ENCODE measurements around the gene CHD2.

Gene CHD2

GRCh38 chr15:92984161-92984560 is 84.0 kb downstream of the CHD2 start:
- Histone ChIP-seq H2AFZ (ENCODE audit: low read length, unreplicated experiment) (no peak overlapping the region), H3K27me3 (ENCODE audit: insufficient read depth, low read length) (no peaks in the 10 kb centered on the region), H3K79me2 (ENCODE audit: control insufficient read depth, insufficient read depth, low read length, unreplicated experiment) (peaks cover 9% of the 10 kb centered on the region), H3K4me1 (ENCODE audit: control insufficient read depth, insufficient read depth, low read length, unreplicated experiment) (no peaks in the 10 kb centered on the region), H3K4me3 (ENCODE audit: low read depth, low read length) (no peak overlapping the region), H3K27ac (ENCODE audit: low read depth, low read length) (no peak overlapping the region), H3K36me3 (ENCODE audit: insufficient read depth, low read length) (peaks cover 66% of the 10 kb centered on the region)

- no peak overlapping the region for H3K4me3 ChIP-seq (ENCODE audit: low read depth, low read length)
- H3K27ac ChIP-seq (ENCODE audit: low read depth, low read length): no peak overlapping the region
- H3K4me1 ChIP-seq (ENCODE audit: control insufficient read depth, insufficient read depth, low read length, unreplicated experiment): no peaks in the 10 kb centered on the region
- H3K27me3 ChIP-seq (ENCODE audit: insufficient read depth, low read length): no peaks in the 10 kb centered on the region
- H3K79me2 ChIP-seq (ENCODE audit: control insufficient read depth, insufficient read depth, low read length, unreplicated experiment): peaks cover 18% of the 10 kb centered on the region
- H3K36me3 ChIP-seq (ENCODE audit: insufficient read depth, low read length): peaks cover 57% of the 10 kb centered on the region
- no peak overlapping the region for H2AFZ ChIP-seq (ENCODE audit: low read length, unreplicated experiment)
Observed at GRCh38 chr15:92989470-92989869, 89.3 kb downstream of the CHD2 start.

GRCh38 chr15:92990031-92990430 is 89.9 kb downstream of the CHD2 start:
- Histone ChIP-seq H3K4me3 (ENCODE audit: low read depth, low read length) (no peak overlapping the region), H2AFZ (ENCODE audit: low read length, unreplicated experiment) (no peak overlapping the region), H3K27ac (ENCODE audit: low read depth, low read length) (no peak overlapping the region), H3K79me2 (ENCODE audit: control insufficient read depth, insufficient read depth, low read length, unreplicated experiment) (peaks cover 18% of the 10 kb centered on the region), H3K4me1 (ENCODE audit: control insufficient read depth, insufficient read depth, low read length, unreplicated experiment) (no peaks in the 10 kb centered on the region), H3K36me3 (ENCODE audit: insufficient read depth, low read length) (peaks cover 56% of the 10 kb centered on the region), H3K27me3 (ENCODE audit: insufficient read depth, low read length) (no peaks in the 10 kb centered on the region)

- peaks cover 65% of the 10 kb centered on the region for H3K36me3 ChIP-seq (ENCODE audit: insufficient read depth, low read length)
- no peaks in the 10 kb centered on the region for H3K27me3 ChIP-seq (ENCODE audit: insufficient read depth, low read length)
- peaks cover 17% of the 10 kb centered on the region for H3K79me2 ChIP-seq (ENCODE audit: control insufficient read depth, insufficient read depth, low read length, unreplicated experiment)
- no peak overlapping the region for H2AFZ ChIP-seq (ENCODE audit: low read length, unreplicated experiment)
- H3K27ac ChIP-seq (ENCODE audit: low read depth, low read length): no peak overlapping the region
- no peak overlapping the region for H3K4me3 ChIP-seq (ENCODE audit: low read depth, low read length)
- no peaks in the 10 kb centered on the region for H3K4me1 ChIP-seq (ENCODE audit: control insufficient read depth, insufficient read depth, low read length, unreplicated experiment)
Observed at GRCh38 chr15:92992720-92993119, 92.6 kb downstream of the CHD2 start.

- Histone ChIP-seq H3K79me2 (ENCODE audit: control insufficient read depth, insufficient read depth, low read length, unreplicated experiment) (peaks cover 7% of the 10 kb centered on the region), H2AFZ (ENCODE audit: low read length, unreplicated experiment) (no peak overlapping the region), H3K27ac (ENCODE audit: low read depth, low read length) (no peak overlapping the region), H3K27me3 (ENCODE audit: insufficient read depth, low read length) (no peaks in the 10 kb centered on the region), H3K36me3 (ENCODE audit: insufficient read depth, low read length) (peaks cover 64% of the 10 kb centered on the region), H3K4me3 (ENCODE audit: low read depth, low read length) (no peak overlapping the region), H3K4me1 (ENCODE audit: control insufficient read depth, insufficient read depth, low read length, unreplicated experiment) (no peaks in the 10 kb centered on the region)
Observed at GRCh38 chr15:92997821-92998220, 97.7 kb downstream of the CHD2 start.

GRCh38 chr15:93001156-93001555 is 101.0 kb downstream of the CHD2 start:
- no peak overlapping the region for H3K4me3 ChIP-seq (ENCODE audit: low read depth, low read length)
- H3K4me1 ChIP-seq (ENCODE audit: control insufficient read depth, insufficient read depth, low read length, unreplicated experiment): peaks cover 15% of the 10 kb centered on the region
- no peak overlapping the region for H3K27ac ChIP-seq (ENCODE audit: low read depth, low read length)
- peaks cover 63% of the 10 kb centered on the region for H3K36me3 ChIP-seq (ENCODE audit: insufficient read depth, low read length)
- H2AFZ ChIP-seq (ENCODE audit: low read length, unreplicated experiment): no peak overlapping the region
- H3K79me2 ChIP-seq (ENCODE audit: control insufficient read depth, insufficient read depth, low read length, unreplicated experiment): peaks cover 12% of the 10 kb centered on the region
- H3K27me3 ChIP-seq (ENCODE audit: insufficient read depth, low read length): no peaks in the 10 kb centered on the region

GRCh38 chr15:93001881-93002280 is 101.8 kb downstream of the CHD2 start:
- Histone ChIP-seq H2AFZ (ENCODE audit: low read length, unreplicated experiment) (no peak overlapping the region), H3K27ac (ENCODE audit: low read depth, low read length) (no peak overlapping the region), H3K36me3 (ENCODE audit: insufficient read depth, low read length) (peaks cover 63% of the 10 kb centered on the region), H3K4me3 (ENCODE audit: low read depth, low read length) (no peak overlapping the region), H3K4me1 (ENCODE audit: control insufficient read depth, insufficient read depth, low read length, unreplicated experiment) (peaks cover 15% of the 10 kb centered on the region), H3K27me3 (ENCODE audit: insufficient read depth, low read length) (no peaks in the 10 kb centered on the region), H3K79me2 (ENCODE audit: control insufficient read depth, insufficient read depth, low read length, unreplicated experiment) (peaks cover 14% of the 10 kb centered on the region)

GRCh38 chr15:93005133-93005532 is 105.0 kb downstream of the CHD2 start:
- H3K79me2 ChIP-seq (ENCODE audit: control insufficient read depth, insufficient read depth, low read length, unreplicated experiment): peaks cover 16% of the 10 kb centered on the region
- no peak overlapping the region for H2AFZ ChIP-seq (ENCODE audit: low read length, unreplicated experiment)
- H3K36me3 ChIP-seq (ENCODE audit: insufficient read depth, low read length): peaks cover 75% of the 10 kb centered on the region
- H3K27me3 ChIP-seq (ENCODE audit: insufficient read depth, low read length): no peaks in the 10 kb centered on the region
- H3K27ac ChIP-seq (ENCODE audit: low read depth, low read length): peak overlapping the region; percentile 43
- no peak overlapping the region for H3K4me3 ChIP-seq (ENCODE audit: low read depth, low read length)
- peaks cover 15% of the 10 kb centered on the region for H3K4me1 ChIP-seq (ENCODE audit: control insufficient read depth, insufficient read depth, low read length, unreplicated experiment)

- Histone ChIP-seq H2AFZ (ENCODE audit: low read length, unreplicated experiment) (no peak overlapping the region), H3K27me3 (ENCODE audit: insufficient read depth, low read length) (no peaks in the 10 kb centered on the region), H3K79me2 (ENCODE audit: control insufficient read depth, insufficient read depth, low read length, unreplicated experiment) (peaks cover 17% of the 10 kb centered on the region), H3K36me3 (ENCODE audit: insufficient read depth, low read length) (peaks cover 75% of the 10 kb centered on the region), H3K27ac (ENCODE audit: low read depth, low read length) (no peak overlapping the region), H3K4me1 (ENCODE audit: control insufficient read depth, insufficient read depth, low read length, unreplicated experiment) (peaks cover 15% of the 10 kb centered on the region), H3K4me3 (ENCODE audit: low read depth, low read length) (no peak overlapping the region)
Observed at GRCh38 chr15:93007994-93008393, 107.9 kb downstream of the CHD2 start.

GRCh38 chr15:93012786-93013185 is 112.7 kb downstream of the CHD2 start:
- no peaks in the 10 kb centered on the region for H3K27me3 ChIP-seq (ENCODE audit: insufficient read depth, low read length)
- peaks cover 4% of the 10 kb centered on the region for H3K79me2 ChIP-seq (ENCODE audit: control insufficient read depth, insufficient read depth, low read length, unreplicated experiment)

GRCh38 chr15:93017526-93017925 is 117.4 kb downstream of the CHD2 start:
- Histone ChIP-seq H3K4me1 (ENCODE audit: control insufficient read depth, insufficient read depth, low read length, unreplicated experiment) (no peaks in the 10 kb centered on the region), H3K4me3 (ENCODE audit: low read depth, low read length) (no peak overlapping the region), H2AFZ (ENCODE audit: low read length, unreplicated experiment) (no peak overlapping the region), H3K79me2 (ENCODE audit: control insufficient read depth, insufficient read depth, low read length, unreplicated experiment) (peaks cover 18% of the 10 kb centered on the region), H3K27me3 (ENCODE audit: insufficient read depth, low read length) (no peaks in the 10 kb centered on the region), H3K27ac (ENCODE audit: low read depth, low read length) (peak overlapping the region; percentile 39; the same call in 1 of the 2 replicates), H3K36me3 (ENCODE audit: insufficient read depth, low read length) (peaks cover 77% of the 10 kb centered on the region)

More at GRCh38 chr15:93012786-93013185, 112.7 kb downstream of the CHD2 start:
- no peak overlapping the region for H2AFZ ChIP-seq (ENCODE audit: low read length, unreplicated experiment)
- no peak overlapping the region for H3K4me3 ChIP-seq (ENCODE audit: low read depth, low read length)
- H3K36me3 ChIP-seq (ENCODE audit: insufficient read depth, low read length): peaks cover 75% of the 10 kb centered on the region
- no peak overlapping the region for H3K27ac ChIP-seq (ENCODE audit: low read depth, low read length)
- no peaks in the 10 kb centered on the region for H3K4me1 ChIP-seq (ENCODE audit: control insufficient read depth, insufficient read depth, low read length, unreplicated experiment)
